A172 (cell line): ENCODE results near the gene ADGRV1. TPM values are rescaled to one million over a fixed set of nuclear protein-coding genes. Genes with fewer than 3 reads are reported as not detected.

Experiments
- DNase-seq: peaks from one replicate; pipeline ENCODE4 v3.0.0-alpha.2; 2015; ENCODE audit warnings: low spot score
- total RNA-seq: library from RNA; depleted of rRNA; stranded (reverse); fragments of >200 nt; shearing (Covaris generic); gene quantifications from 2 replicates; pipeline ENCODE4 v1.2.3, GENCODE V29; 2014

The ADGRV1 gene
- total RNA-seq, 1 experiment from 2014 or later = not detected

DNA sequence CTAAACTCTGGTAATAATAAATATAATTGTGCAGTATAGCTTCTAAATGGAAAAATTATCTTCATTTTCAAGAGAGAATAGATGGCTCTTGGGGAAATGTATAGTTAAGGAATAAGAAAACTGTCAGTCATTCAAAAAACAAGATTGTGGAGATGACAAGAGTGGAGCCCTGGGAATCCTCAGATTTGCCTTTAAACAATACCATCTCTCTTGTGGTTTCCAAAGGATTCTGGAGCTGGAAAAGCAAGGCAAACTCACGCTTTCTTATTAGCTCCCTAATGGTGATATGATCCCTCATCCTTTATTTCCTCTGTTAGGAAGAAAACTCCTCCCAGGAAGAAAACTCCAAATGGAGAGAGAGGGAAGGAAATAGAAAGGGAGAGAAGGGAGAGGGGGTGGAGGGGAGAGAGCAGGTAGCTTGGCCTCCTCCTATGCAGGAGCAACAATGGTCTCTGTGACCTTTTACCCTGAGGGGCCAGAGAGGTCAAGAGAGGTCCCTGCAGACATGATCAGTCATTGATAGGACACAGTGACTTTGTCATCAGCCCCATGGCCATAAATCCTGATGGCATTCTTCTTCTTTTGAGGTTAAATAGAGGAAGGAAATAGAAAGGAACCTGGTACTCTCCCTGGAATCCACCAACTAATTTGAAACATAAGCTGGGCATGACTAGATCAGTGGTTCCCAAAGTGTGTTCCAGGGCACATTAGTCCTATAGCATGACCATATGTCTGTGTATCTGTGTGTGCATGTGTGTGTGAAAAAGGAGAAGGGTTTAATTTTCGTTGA is 512.4 kb downstream of the ADGRV1 start:
- DNase-seq = no peak

DNA sequence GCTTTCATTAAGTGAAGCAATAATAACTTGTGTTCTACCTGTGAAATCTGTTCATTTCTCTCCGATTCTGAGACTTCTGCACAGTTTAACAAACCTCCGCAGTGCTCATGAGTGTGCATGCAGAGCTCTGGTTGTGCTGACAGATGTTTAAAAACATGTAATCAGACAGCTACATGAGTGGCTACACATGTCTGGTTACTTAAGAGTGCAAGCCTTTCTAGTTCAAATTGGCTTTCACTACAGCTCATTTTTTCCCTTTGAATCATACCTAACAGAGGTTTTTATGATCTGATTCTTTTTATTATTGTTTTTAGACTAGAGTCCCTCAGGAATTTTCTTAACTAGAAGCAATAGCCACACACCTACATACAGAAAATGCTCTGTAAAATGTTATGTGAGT is 514.3 kb downstream of the ADGRV1 start:
- no peak for DNase-seq

DNA sequence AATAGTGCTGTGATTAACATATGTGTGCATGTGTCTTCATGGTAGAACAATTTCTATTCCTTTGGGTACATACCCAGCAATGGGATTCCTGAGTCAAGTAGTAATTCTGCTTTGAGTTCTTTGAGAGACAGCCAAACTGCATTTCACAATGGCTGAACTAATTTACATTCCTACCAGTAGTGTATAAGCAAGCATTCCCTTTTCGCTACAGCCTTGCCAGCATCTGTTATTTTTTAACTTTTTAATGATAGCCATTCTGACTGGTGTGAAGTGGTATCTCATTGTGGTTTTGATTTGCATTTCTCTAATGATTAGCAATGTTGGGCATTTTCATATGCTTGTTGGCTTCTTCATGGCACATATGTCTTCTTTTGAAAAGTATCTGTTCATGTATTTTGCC is 516.0 kb downstream of the ADGRV1 start:
- no peak for DNase-seq

DNA sequence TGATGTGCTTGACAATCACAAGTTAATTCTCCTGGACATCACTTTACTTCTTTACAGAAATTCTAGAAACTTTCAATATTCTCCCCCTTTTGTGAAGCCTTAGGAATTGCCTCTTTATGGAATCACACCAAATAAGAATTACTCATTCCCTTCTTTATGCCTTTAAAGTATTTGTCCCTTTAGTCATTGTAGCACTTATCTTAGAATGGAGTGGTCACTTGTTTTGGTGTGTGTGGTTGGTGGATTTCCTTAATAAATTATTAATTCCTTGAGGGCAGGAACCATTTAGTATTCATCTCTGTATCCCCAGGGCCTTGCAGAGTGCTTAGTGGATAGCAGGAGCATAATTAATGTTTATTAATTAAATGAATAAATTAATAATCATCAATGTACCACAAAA is 517.5 kb downstream of the ADGRV1 start:
- no peak for DNase-seq

DNA sequence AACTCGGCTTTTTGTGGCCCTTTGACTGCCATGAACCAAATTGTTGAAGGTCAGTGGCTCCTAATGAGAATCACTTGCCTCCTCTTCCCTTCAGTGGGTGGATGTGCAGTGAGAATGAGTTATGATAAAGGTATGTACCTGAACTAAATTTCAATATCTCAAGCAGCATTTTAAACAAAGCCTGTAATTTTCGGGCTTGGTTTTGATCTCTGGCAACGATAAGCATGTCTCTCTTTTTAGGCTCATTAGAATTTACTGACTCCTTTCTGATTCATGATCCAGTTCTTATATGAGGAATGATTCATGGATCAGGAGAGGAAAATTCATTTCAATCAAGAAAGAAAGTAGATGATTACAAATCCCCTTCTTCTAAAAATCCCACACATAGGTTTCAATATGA is 519.0 kb downstream of the ADGRV1 start:
- no peak for DNase-seq

DNA sequence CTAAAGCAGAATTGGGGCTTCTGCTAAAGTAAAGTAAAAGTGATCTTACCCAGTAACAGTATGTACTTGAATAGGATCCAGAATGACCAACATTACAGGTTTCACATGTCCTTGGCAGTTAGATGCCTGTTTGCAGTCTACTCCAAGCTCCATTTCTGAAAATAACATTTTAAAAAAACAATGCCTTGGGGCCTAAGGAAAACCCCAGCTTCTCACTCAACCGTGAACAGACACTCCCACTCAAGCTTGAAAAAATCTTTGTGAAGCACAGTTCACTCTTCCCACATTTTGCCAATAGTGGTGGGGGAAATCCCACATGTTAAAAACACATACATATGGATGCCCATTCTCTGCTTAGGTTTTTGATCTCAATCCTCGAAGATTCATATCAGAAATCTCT is 520.4 kb downstream of the ADGRV1 start:
- no peak for DNase-seq

DNA sequence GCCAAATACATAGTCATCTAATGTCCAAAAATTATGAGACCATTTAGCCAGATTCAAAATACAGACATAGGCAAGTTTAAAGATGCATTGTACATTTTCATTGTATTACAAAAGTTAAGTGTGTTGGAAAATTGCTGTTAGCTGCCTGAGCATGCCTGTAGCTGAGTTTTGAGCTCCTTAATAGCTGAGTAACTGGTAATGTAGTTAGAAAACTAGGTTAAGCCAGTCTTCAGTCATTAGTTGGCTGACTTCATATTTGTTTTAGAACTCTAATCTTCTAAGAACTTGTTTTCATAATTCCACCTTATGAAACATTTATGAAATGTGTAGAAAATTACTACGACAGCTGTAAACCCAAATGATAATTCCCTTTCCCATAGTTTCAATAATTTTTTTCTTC is 531.2 kb downstream of the ADGRV1 start:
- DNase-seq = no peak

DNA sequence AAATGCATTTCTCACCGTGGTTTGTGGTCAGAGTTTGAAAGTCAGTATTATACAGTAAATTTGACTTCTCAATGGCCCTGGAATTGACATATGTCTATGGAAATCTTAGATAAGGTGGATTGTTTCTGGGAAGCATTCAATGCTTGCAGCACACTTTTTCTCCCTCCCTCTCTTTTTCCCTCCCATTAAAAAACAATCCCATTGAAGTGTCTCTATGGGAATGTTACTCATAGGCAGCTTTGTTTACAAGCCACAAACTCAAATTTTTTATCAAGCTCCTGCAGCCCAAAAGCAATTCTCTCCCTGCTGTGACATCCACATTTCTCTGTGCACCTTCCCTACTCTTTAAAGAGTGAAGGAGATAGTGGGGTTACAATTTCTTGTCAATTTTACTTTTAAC is 532.4 kb downstream of the ADGRV1 start:
- no peak for DNase-seq

DNA sequence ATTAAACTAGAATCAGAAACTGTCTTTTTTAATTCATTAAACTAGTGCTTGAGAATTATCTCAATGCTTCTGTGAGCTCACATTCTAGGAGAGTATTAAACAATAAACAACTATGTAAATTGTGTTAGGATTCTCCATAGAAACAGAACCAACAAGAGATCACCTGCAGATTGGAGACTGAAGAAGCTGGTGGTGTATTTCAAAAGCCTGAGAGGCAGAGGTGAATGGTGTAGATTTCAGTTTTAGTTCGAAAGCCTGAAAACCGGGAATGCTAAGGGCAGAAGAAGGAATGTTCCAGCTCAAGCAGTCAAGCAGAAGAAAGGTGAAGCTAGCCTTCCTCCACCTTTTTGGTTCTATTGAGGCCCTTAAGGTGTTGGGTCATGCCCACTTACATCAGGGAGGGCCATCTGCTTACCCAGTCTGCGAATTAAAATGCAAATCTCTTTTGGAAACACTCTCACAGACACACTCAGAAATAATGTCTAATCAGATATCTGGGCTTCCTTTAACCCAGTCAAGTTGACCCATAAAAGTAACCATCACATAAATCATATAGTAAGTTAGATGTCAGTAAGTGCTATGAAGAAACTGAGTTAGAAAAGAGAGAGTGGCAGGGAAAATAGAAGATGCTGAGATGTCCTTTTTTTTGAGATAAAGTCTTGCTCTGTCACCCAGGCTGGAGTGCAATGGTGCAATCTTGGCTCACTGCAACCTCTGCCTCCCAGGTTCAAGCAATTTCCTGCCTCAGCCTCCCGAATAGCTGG is 533.1 kb downstream of the ADGRV1 start:
- DNase-seq = no peak

DNA sequence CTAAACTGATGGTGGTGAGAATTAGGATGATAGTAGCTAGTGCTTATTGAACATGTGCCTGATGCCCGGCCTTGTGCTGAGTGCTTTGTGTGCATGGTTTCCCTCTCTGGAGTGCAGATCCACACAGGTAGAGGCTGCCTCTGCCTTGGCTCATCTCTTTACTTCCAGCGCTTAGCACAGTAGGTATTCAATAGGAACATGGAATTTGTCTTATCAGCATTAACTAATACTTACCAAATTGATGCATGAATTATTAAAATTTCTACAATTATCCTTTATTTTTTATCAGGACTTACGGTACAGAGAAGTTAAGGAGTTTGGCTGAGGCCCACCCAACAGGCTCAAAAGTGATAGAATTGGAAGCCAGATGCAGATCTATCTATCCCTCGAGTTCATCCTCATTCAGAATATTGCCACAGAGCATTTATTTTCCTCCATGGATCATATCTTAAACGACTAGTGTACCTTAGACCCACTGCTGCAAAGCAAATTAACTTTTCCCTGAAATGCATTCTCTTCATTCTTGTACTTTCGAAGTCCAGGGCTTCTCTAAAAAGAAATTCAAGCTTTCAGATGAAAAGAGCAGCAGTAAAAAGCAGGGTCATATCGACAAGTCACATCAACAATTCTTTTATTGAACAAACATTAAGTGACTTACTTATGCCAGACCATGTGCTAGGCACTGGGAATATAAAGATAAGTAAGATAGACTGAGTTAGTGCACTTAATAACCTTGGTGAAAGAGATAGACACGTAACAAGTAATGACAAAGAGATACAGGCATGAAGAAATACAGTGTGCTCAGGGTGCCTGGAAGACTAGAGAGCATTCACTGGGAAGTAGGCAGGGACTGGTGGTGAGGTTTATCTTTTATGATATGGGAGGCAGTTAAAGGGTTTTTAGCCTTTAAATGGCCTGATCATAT is 534.5 kb downstream of the ADGRV1 start:
- DNase-seq = no peak

DNA sequence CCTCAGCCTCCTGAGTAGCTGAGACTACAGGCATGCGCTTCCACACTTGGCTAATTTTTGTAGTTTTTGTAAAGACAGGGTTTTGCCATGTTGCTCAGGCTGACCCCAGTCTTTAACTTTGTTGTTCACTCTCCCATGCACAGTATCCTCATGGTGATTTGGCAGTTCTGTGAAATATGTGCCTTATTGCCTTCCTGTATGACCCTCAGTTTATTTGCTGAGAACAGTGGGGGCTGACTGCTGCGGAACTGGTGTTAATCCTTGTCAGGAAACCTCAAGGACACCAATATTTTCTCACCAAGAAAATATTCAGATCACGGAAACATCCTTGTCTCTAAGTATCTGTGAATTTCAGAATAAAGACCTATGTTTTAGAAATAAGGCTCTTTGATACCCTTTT is 536.7 kb downstream of the ADGRV1 start:
- no peak for DNase-seq

DNA sequence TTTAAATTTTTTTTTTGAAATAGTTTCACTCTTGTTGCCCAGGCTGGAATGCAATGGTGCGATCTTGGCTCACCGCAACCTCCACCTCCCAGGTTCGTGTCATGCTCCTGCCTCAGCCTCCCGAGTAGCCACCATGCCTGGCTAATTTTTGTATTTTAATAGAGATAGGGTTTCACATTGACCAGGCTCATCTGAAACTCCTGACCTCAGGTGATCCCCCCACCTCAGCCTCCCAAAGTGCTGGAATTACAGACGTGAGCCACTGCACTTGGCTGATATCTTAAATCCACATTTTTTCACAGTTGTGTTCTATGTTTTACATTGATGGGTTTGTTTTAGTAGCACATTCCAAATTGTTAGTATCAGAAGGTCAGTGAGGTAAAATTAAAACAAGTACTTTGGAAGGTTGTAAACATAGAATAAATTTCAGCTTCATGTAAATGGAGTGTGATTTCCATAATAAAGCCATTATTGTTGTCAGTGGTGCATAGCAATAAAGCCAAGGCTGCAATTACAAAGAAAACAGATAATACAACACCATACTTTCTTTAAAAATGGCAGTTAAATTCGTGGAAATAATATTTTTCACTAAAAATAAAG is 537.3 kb downstream of the ADGRV1 start:
- no peak for DNase-seq

DNA sequence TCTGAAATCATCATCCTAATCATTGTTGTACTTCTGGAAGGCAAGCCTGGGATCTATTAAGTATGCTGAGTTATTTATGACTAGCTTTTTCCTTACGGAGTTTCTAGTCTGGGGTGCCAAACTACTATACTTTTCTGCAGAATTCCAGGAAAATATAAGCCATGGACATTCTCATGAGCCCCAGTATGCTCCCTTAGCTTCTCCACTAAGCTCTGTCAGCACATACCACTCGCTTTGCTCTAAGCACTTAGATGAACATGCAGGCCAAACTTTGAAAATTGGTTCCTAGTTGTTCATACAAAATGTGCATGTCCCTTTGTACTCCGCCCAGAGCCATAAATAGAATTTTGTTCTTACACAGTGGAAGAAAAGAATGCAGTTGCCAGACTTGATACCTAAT is 539.9 kb downstream of the ADGRV1 start:
- DNase-seq = no peak

DNA sequence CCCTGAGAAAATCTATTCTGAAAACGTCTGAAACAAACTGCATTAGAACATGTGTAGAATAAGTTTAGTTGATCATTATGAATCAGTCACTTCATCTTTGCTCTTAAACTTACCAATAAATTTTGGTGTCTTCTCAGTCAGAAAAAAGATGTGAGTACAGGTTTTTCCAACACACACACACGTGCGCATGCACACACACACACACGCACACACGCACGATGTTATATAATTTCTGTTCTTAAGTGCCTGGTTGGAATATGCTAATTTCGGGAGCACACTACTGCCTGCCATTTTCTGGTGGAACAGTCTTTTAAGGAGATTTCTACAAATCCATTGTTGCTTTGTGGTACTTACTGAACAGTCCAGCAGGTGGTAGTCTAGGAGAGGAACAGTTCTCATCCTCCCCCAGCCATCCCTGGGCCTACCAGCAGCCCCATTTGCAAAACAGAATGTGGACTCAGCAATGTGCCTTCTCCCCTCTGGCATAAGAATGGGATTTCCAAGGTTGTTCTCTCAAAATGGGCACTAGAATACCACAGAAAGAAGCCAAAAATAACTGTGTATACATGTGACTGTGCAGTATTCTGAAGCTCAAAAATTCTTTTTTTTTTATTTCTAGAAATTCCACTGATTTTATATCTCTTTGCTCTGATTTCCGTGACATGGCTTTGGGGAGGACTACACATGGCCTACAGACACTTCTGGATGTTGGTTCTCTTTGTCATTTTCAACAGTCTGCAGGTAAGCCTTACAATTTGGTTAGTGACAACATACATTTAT is 543.2 kb downstream of the ADGRV1 start:
- DNase-seq = peak; percentile 85

DNA sequence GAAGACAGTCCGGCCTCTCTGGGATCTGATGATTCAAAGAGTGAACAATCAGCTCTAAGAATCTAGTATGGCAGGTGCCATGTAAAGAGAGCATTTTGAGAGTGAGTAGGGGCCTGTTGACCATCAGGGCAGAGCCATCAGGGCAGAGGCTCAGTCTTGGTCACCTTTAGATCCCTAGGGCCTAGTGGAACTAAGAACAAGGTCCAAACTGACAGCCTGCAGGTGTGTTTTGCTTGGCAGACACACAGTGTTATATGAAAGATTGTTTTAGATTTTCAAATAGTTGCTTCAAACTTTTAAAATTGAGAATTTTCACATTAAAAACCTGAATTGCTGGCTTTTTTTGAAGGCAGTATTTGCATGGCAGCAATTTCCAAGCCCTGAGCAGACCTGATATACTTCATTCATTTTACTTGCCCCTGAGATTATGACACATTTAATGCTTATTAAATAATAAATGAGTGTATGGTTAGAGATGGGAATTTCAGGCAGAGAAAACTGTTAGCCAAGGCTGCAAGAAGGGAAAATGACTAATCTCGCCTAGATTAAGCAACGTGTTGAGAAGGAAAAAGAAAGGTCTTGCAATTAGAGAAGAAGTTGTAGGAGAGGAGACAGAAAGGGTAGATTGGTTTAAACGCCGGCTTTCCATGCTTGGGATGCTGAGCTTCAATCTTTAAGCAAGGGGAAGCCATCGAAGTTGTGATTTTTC is 544.9 kb downstream of the ADGRV1 start:
- DNase-seq = no peak

DNA sequence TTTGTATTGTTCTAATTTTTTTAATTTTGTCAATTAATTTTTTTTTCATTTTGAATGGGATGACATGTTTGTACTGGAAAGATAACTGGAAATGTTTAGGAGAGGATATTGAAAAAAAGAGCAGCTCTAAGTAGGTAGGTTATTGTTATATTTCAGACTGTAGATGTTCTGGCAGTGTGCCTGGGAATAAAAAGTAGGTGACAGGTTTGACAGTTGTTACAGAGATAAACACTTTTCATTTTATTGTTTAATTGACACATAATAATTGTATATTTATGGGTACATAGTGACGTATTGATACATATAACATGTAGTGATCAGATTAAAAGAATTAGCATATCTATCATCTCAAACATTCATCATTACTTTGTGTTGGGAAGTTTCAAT is 545.5 kb downstream of the ADGRV1 start:
- DNase-seq = no peak

DNA sequence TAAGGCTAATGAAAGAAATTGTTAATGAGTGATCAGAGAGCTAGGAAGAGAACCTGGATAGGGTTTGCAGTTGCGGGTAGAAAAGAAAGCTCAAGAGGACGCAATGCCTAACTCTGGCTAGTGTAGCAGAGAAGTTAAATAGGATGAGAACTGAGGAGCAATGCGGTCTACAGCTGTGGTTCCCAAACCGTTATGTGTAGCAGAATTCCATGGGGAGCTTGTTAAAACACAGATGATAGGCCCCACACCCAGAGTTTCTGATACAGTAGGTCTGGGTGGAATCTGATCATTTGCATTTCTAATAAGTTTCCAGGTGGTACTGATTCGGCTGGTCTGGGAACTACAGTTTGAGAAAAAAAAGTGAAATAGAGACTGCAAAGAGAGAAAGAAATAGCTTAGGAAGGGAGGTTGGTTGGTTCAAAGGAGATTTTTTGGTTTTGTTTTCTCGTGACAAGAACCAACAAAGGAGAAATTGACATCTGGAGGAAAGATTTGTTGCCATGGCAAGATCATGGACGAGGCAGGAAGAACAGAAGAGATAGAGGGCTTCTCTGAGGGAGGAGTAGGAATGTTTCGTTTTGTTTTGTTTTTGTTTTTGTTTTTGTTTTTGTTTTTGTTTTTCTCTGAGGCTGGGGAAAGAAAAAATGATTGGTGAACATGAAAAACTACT is 548.4 kb downstream of the ADGRV1 start:
- no peak for DNase-seq

DNA sequence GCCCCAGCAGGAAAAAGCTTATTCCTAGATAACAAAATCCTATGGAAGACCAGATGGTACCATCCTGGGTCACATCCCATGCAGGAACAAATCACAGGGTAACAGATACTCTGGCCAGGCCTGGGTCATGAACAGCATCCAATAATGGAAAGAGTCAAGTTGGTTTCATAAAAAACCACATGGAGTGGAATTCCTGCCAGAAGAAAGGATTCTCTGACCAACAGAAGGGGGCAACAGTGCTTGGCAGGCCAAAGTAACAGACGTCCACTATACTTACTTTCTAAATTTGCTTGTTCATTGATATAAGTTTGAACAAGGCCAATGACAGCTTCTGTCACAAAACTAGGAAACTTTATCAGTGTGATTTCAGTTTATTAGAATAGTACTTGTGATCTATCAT is 551.0 kb downstream of the ADGRV1 start:
- no peak for DNase-seq

DNA sequence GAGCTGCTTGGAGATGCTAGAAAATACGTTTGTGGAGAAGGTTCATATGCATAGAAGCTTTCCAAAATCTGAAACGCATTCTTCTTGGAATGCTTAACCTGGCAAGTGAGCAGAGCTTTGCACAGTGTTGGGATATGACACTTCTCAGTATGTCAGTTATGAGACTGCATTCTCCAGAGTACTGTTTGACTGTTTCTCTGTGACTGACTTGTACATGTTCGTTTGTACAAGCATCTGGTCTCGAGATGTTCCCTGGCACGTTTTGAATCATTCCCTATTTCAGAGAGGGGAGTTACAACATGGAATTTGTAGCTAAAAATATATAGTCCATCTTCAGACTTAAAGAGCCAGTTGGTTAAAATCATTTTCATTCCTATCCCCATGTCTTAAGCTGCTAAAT is 552.1 kb downstream of the ADGRV1 start:
- no peak for DNase-seq
